Neuronal stem cell (in vitro differentiated cells): Measurements from ENCODE around the gene THBS4.

Source experiments
- DNase-seq: peaks from one replicate; pipeline ENCODE4 v3.0.0-alpha.2; 2013; ENCODE audit warnings: low spot score
- H2AFZ ChIP-seq: one replicate; pipeline ENCODE4 v1.6.1; 2013; ENCODE audit warnings: mild to moderate bottlenecking, low read length, inconsistent platforms
- H2AK5ac ChIP-seq: 2 replicates; pipeline ENCODE4 v1.6.1; 2013; ENCODE audit warnings: low read depth, mild to moderate bottlenecking, inconsistent platforms, low read length, moderate library complexity, mixed read lengths
- H2BK120ac ChIP-seq: 2 replicates; pipeline ENCODE4 v1.6.1; 2013; ENCODE audit warnings: low read depth, mild to moderate bottlenecking, inconsistent platforms, low read length, moderate library complexity, mixed read lengths
- H2BK12ac ChIP-seq: one replicate; pipeline ENCODE4 v1.6.1; 2013; ENCODE audit warnings: low read length, inconsistent platforms
- H2BK15ac ChIP-seq: 2 replicates; pipeline ENCODE4 v1.6.1; 2013; ENCODE audit warnings: mild to moderate bottlenecking, low read length, inconsistent platforms, mixed read lengths
- H2BK5ac ChIP-seq: one replicate; pipeline ENCODE4 v1.6.1; 2013; ENCODE audit warnings: inconsistent platforms, mild to moderate bottlenecking, low read length, moderate library complexity
- H3K14ac ChIP-seq: one replicate; pipeline ENCODE4 v1.6.1; 2013; ENCODE audit warnings: low read length, inconsistent platforms
- H3K18ac ChIP-seq: 2 replicates; pipeline ENCODE4 v1.6.1; 2013; ENCODE audit warnings: low read length, inconsistent platforms
- H3K23ac ChIP-seq: 2 replicates; pipeline ENCODE4 v1.6.1; 2013; ENCODE audit warnings: low read depth, mild to moderate bottlenecking, mixed read lengths, low read length, inconsistent platforms; ENCODE audit not compliant: poor library complexity
- H3K27ac ChIP-seq: replicated peaks from 3 replicates; pipeline ENCODE4 v1.5.1; 2013; ENCODE audit warnings: low read length, inconsistent platforms
- H3K27me3 ChIP-seq, 3 experiments: 2 replicates each; pipeline ENCODE4 v1.6.1; 2013; ENCODE audit warnings: low read length in 3 of 3, mild to moderate bottlenecking in 2 of 3, inconsistent platforms in 1 of 3, low read depth in 1 of 3, mixed read lengths in 1 of 3, moderate library complexity in 1 of 3; ENCODE audit not compliant: control insufficient read depth in 3 of 3, insufficient read depth in 3 of 3
- H3K36me3 ChIP-seq, 2 donors: replicated peaks in 1 of 2; 2 replicates each; pipeline ENCODE4 v1.6.1; 2013; ENCODE audit warnings: low read length in 2 of 2; ENCODE audit not compliant: control insufficient read depth in 2 of 2, insufficient read depth in 2 of 2
- H3K4ac ChIP-seq: 2 replicates; pipeline ENCODE4 v1.6.1; 2013; ENCODE audit warnings: inconsistent platforms, mild to moderate bottlenecking, low read length, moderate library complexity
- H3K4me1 ChIP-seq, 2 donors: 1 replicate in 1 of 2; 2 replicates in 1 of 2; pipeline ENCODE4 v1.6.1; 2013; ENCODE audit warnings: low read length in 2 of 2, low read depth in 1 of 2; ENCODE audit not compliant: control insufficient read depth in 2 of 2, insufficient read depth in 1 of 2
- H3K4me2 ChIP-seq: one replicate; pipeline ENCODE4 v1.6.1; 2013; ENCODE audit warnings: mild to moderate bottlenecking, low read length, inconsistent platforms; ENCODE audit not compliant: insufficient read depth, poor library complexity, severe bottlenecking
- H3K4me3 ChIP-seq, 2 donors: 2 replicates each; pipeline ENCODE4 v1.5.1; 2013; ENCODE audit warnings: low read length in 2 of 2, mild to moderate bottlenecking in 2 of 2, inconsistent platforms in 1 of 2, moderate library complexity in 1 of 2
- H3K79me1 ChIP-seq: one replicate; pipeline ENCODE4 v1.6.1; 2013; ENCODE audit warnings: low read depth, mild to moderate bottlenecking, inconsistent platforms, low read length, moderate library complexity
- H3K9ac ChIP-seq: one replicate; pipeline ENCODE4 v1.6.1; 2013; ENCODE audit warnings: mild to moderate bottlenecking, low read depth, low read length, inconsistent platforms; ENCODE audit not compliant: poor library complexity
- H3K9me3 ChIP-seq, 2 donors: replicated peaks in 1 of 2; 2 replicates each; pipeline versions ENCODE3 to v1.6.1; 2013; ENCODE audit warnings: low read length in 2 of 2, mild to moderate bottlenecking in 2 of 2, inconsistent platforms in 1 of 2, low read depth in 1 of 2, mixed read lengths in 1 of 2, moderate library complexity in 1 of 2; ENCODE audit not compliant: control insufficient read depth in 2 of 2, insufficient read depth in 1 of 2
- H4K8ac ChIP-seq: one replicate; pipeline ENCODE4 v1.6.1; 2013; ENCODE audit warnings: low read depth, mild to moderate bottlenecking, inconsistent platforms, low read length, moderate library complexity
- H4K91ac ChIP-seq: one replicate; pipeline ENCODE4 v1.6.1; 2013; ENCODE audit warnings: low read length, low read depth, mild to moderate bottlenecking, inconsistent platforms; ENCODE audit not compliant: poor library complexity
- WGBS, 2 donors: extraction: QIAGEN DNeasy Blood & Tissue Kit; methylation state at CpG; one replicate each; pipeline ENCODE4 v1.1.7; 2013; ENCODE audit warnings: missing lambda C conversion rate in 2 of 2, mixed read lengths in 1 of 2; ENCODE audit not compliant: insufficient read length in 2 of 2, insufficient replicate concordance in 1 of 2; ENCODE audit errors: extremely low coverage in 2 of 2; 5-methylcytosine and 5-hydroxymethylcytosine counted together

Gene THBS4

DNA sequence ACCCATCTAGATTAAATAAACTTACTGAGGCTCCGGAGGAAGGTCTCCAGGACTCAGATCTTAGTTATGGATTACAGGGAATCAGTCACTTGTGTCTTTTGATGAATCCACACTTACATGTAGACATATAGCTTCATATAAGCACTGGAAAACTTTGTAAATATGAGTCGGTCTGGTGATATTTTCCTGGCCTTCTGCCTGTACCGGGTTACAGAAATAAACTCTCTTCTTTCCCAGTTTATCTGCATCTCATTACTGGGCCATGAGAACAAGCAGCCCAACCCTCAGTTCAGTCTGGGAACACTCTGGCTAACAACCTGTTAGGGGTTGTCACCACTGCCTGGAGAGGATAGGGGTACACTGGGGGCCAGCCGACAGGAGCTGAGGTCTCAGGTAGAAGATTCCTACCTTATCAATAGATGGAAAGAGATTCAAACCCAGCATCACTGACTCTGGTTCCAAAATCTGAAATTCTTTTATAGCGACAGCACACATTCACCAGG is 59.1 kb downstream of the THBS4 start:
- Histone ChIP-seq H3K14ac (no peak overlapping the region), H2BK5ac (no peak overlapping the region), H3K27me3 (no peaks in the 10 kb centered on the region), H3K4me2 (no peak overlapping the region), H2AK5ac (no peak overlapping the region), H2BK12ac (no peak overlapping the region), H4K91ac (no peak overlapping the region), H3K79me1 (no peaks in the 10 kb centered on the region), H3K27ac (peak overlapping the region; percentile 88), H2BK15ac (no peak overlapping the region), H4K8ac (no peak overlapping the region), H3K4me1 (peaks cover 18 to 21% of the 10 kb centered on the region in 2 donors), H2BK120ac (no peak overlapping the region), H3K9me3 (no peaks in the 10 kb centered on the region), H3K18ac (no peak overlapping the region), H3K36me3 (no peaks in the 10 kb centered on the region), H3K9ac (no peak overlapping the region), H3K4me3 (no peak overlapping the region), H2AFZ (peak overlapping the region; percentile 63), H3K4ac (no peak overlapping the region), H3K23ac (no peak overlapping the region)
- DNase-seq = no peak
- WGBS, 2 donors = no CpG with 5 or more reads among the region's 5 CpGs

DNA sequence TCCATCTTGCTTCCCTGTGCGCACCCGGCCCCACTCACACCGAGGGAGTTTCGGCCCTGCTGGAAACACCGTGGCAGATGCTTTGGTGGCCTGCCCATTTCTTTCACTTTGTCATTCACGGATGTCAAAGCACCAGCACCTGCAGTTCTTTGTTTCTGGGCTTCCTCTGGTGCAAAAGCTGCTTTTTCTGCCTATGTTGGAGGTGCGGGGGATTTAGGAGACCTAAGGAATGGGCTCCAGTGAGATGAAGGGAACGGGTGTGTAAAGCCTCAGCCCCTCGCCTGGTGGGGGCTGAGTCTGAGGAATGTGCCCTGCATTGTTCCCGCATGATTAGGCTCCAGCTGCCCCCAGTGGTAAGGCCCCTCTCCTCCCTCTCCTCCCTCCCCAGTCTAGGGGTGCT is 62.3 kb downstream of the THBS4 start:
- DNase-seq = peak; percentile 63
- no peak overlapping the region for H2AK5ac ChIP-seq
- peak overlapping the region; percentile 27 for H2BK5ac ChIP-seq
- no peak overlapping the region for H2BK15ac ChIP-seq
- H3K9ac ChIP-seq = no peak overlapping the region
- no peaks in the 10 kb centered on the region for H3K9me3 ChIP-seq
- no peak overlapping the region for H3K4me3 ChIP-seq
- no peak overlapping the region for H2BK12ac ChIP-seq
- WGBS, 2 donors = no CpG with 5 or more reads among the region's 10 CpGs
- peak overlapping the region; percentile 57 for H2AFZ ChIP-seq
- peaks cover 0 to 3% (median 0%) of the 10 kb centered on the region in 3 experiments for H3K27me3 ChIP-seq
- no peaks in the 10 kb centered on the region for H3K79me1 ChIP-seq
- H4K8ac ChIP-seq = no peak overlapping the region
- H3K14ac ChIP-seq = no peak overlapping the region
- no peaks in the 10 kb centered on the region for H3K36me3 ChIP-seq
- H3K27ac ChIP-seq = peak overlapping the region; percentile 91
- no peak overlapping the region for H3K4ac ChIP-seq
- no peak overlapping the region for H2BK120ac ChIP-seq
- no peak overlapping the region for H3K23ac ChIP-seq
- H4K91ac ChIP-seq = peak overlapping the region; percentile 48
- peak overlapping the region; percentile 68 for H3K18ac ChIP-seq
- H3K4me2 ChIP-seq = no peak overlapping the region
- H3K4me1 ChIP-seq = peaks cover 18 to 20% of the 10 kb centered on the region in 2 donors

DNA sequence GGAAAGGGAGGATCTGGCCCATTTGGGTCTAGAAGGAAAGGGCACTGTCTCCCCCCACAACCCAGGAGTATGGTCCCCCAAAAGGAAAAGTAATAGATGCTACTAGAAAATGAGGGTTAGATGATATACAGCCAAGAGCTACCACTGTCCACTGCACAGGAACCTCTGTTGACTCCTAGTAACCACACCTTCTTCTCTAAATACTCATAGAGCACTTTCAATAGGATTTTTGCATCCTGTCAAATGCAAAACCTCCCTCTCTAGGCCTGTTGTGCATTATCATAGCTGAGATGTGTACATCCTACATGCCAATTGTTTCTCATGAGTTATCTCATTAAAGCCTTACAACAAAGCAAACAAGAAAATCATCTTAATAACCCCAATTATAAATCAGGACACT is 66.8 kb downstream of the THBS4 start:
- Histone ChIP-seq H4K8ac (no peak overlapping the region), H3K27me3 (peaks cover 0 to 29% (median 0%) of the 10 kb centered on the region in 3 experiments), H3K27ac (no peak overlapping the region), H3K4me2 (no peak overlapping the region), H3K9me3 (no peaks in the 10 kb centered on the region), H2BK5ac (no peak overlapping the region), H3K4me1 (peaks cover 5 to 13% of the 10 kb centered on the region in 2 donors), H2BK120ac (no peak overlapping the region), H4K91ac (no peak overlapping the region), H3K14ac (no peak overlapping the region), H3K4ac (no peak overlapping the region), H3K9ac (no peak overlapping the region), H3K23ac (no peak overlapping the region), H2BK12ac (no peak overlapping the region), H3K18ac (no peak overlapping the region), H3K36me3 (no peaks in the 10 kb centered on the region), H2BK15ac (no peak overlapping the region), H3K79me1 (no peaks in the 10 kb centered on the region), H2AFZ (no peak overlapping the region), H2AK5ac (no peak overlapping the region), H3K4me3 (no peak overlapping the region)
- DNase-seq = no peak

DNA sequence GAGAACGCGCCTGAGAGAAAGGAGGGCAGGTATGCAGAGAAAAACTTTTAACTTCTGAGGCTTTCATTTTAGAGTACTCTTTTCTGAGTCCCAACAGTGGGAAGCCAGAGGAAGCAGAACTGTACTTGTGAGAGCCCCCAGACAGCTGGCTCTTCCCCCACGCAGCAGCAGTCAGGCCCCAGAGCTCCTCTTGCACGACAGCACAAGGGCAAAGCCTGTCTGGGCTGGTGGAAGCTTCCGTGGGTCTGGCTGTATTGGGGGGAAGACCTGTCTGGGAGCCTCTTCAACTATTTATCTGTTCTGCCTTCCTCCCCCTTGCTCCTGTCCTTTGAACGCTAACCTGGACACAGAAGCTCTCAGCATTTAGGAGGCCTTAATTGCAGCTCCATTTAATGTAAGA is 68.2 kb downstream of the THBS4 start:
- no peak overlapping the region for H3K4me2 ChIP-seq
- H4K8ac ChIP-seq = no peak overlapping the region
- H2AK5ac ChIP-seq = no peak overlapping the region
- no peak overlapping the region for H3K27ac ChIP-seq
- H3K4me3 ChIP-seq = no peak overlapping the region
- H3K4me1 ChIP-seq = peaks cover 0 to under 1% of the 10 kb centered on the region in 2 donors
- no peak for DNase-seq
- no peak overlapping the region for H2AFZ ChIP-seq
- H4K91ac ChIP-seq = no peak overlapping the region
- H2BK12ac ChIP-seq = no peak overlapping the region
- no peak overlapping the region for H2BK120ac ChIP-seq
- H3K4ac ChIP-seq = no peak overlapping the region
- no peak overlapping the region for H2BK15ac ChIP-seq
- WGBS, 2 donors = no CpG with 5 or more reads among the region's 6 CpGs
- no peak overlapping the region for H3K23ac ChIP-seq
- H3K36me3 ChIP-seq = no peaks in the 10 kb centered on the region
- peaks cover 0 to 37% (median 0%) of the 10 kb centered on the region in 3 experiments for H3K27me3 ChIP-seq
- no peak overlapping the region for H3K14ac ChIP-seq
- no peak overlapping the region for H2BK5ac ChIP-seq
- H3K79me1 ChIP-seq = no peaks in the 10 kb centered on the region
- no peak overlapping the region for H3K18ac ChIP-seq
- H3K9me3 ChIP-seq = no peaks in the 10 kb centered on the region
- H3K9ac ChIP-seq = no peak overlapping the region
